HG03066 (cell line): ENCODE results near the gene TAF1C.
A peak's percentile ranks its signal among the peaks of the same experiment; 100 is the strongest.

ENCODE experiments used
- ATAC-seq: cut with Tn5 transposase; IDR thresholded peaks from one replicate; pipeline ENCODE4 v1.9.1; 2021; ENCODE audit warnings: low read depth; ENCODE audit not compliant: unreplicated experiment

TAF1C gene

DNA sequence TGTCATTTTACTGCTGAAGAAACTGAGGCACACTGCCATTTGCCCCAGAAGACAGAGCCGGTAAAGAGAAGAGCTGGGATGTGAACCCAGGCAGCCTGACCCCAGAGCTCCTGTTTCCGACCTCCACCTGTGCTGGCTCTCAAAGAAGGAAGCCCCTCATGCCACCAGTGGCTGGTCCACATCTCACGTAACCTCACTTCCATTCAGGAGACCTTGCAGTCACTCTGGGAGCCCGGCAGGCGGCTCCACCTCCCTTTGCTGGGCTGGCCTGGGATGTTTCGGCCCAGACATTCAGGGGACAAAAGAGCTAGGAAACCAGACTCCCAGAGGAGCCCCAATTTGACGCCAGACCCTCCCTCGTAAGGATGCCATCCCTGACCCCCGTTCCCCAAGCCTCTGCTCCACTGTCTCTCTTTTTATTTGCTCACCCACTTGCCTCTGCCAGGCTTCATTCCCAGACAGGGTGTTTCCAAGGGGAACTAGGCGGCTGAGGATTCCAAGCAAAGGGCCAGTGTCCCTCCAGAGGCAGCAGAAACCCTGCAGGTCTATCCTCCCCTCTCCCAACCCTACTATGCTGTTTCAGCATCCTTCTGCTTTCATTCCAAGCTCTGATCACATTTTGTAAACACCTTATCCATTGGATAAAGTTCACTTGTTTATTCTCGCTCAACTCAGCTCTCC, 2.8 kb downstream of the TAF1C start:
- no peak for ATAC-seq

DNA sequence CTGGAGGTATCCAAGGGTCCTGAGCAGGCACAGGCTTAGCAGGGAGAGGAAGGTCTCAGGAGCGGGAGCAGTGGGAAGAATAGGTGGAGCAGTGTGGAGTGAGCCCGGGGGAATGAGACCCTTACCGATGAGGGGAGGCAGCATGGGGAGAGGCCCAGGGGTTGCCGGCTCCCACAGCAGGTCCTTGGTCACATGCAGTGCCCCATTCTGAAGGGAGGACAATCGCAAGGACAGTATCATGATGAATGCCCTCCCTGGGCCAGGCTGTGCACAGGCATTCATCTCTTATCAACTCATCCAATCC, 3.3 kb downstream of the TAF1C start:
- ATAC-seq, result no peak

DNA sequence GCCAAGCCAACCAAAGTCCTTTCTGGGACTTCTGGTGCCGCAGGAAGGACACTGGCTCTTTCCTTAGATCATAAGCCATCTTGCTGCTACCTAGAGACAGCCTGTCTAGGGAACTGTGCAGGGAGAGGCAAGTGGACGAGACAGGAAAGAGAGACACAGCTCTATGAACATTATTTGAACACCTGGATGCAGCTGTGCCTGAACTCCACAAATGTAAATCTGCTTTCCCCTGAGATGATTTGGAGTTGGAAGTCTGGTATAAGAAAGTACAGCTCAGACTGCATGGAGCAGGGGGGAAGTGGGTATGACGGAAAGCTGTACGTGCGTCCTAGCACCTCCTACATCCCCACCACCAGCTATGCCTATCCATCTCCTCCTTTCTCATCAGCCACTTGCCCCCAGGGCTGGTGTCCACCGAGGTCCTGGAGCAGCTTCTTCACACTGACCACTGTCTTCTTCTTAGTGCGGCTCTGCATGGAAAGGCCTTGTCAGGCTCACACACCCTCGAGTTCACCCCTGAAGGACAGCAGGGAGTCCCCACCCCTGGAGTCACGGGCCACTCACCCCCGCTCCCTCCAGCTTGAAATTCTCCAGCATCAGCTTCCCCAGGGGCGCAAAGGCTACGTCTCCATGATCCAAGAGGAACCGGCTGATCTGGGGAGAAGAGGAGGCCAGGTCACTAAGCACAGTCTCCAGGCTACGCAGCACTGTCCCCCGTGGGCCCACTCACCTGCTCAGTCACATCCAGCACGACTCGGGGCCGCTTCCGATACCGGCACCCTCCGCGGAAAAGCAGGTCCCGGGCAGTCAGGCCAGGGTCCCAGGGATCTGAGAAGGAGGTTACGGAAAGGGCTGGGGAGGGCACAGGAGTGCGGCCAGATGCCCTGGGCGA, 3.9 kb downstream of the TAF1C start:
- no peak for ATAC-seq

DNA sequence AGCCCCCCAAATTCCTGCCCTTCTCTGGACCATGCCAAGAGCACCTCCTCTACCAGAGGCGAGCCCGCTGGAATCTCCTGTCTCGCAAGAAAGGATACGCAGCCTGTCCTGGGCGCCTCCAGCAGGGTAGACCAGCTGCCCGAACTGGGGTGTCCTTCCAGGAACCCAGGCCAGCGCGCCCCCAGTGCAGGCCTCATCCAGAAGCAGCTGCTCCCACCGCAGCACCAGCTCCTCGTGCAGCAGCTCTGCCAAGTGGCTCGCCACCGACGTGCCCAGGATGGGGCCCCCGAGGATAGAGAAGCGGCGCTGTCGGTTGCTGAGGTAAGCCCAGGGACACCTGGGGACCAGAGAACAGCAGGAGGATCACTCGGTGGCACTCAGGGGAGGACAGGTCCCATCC, 4.8 kb downstream of the TAF1C start:
- ATAC-seq, result no peak

DNA sequence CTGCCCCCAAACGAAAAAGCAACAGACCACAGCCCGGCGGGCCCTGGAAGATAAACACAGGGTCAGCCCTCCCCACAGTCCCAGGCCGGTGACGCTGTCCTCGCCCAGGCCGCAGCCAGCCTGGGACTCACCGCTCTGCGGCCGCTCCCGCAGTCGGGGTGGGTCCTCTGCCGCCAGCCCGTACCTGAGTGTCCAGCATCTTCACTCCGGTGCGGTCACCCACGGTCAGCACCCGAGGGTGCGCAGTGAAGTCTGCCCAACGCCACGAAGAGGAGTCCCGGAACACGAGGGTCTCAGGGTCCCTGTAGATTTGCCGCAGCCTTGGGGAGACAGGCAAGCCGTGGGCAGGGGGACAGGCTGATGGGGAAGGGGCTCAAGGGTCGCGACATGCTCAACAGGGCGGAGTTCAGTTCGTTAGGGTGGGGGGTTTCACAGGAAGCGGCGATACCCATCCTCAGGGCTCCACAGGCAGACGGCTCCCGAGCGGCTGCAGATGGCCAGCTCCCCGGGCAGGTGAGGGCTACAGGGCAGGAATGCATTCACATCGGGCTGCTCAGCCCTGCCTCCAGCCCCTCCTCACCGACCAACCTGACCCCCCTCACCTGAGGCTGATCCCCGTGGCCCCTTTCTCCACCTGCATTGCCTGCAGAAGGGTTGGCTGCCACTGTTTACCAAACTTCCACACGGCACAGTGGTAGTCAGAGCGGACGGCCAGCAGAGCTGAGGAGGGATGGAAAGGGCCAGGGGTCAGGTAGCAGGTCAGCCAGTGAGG, 5.5 kb downstream of the TAF1C start:
- no peak for ATAC-seq

DNA sequence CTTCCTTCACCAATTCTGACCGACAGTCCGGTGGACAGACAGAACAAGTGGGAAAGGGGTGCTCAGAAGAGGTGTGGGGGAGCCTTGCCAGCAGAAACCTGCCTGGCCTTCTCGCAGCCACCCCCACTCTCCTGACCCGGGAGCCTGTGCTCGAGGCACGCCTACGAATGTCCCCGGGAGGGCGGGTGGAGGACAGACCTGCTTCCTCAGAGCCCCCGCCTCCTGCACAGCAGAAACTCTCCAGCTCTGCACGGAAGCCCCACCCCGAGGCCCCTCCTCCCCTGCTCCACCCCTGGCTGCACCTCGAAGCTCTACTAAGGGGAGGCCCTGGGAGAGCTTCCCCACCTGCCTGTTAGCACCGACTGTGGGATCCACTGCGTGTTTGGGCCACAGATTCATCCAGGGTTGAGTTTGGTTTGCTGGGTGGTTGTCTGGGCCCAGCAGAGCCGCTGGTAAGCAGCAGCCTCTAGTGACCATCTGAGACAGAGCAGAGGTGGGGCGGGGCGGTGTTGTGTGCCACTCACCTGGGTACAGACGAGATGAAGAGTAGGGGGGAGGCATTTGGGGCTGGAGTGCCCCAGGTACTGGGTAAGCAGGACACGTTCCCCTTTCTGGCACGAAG, 6.2 kb downstream of the TAF1C start:
- ATAC-seq, result no peak

DNA sequence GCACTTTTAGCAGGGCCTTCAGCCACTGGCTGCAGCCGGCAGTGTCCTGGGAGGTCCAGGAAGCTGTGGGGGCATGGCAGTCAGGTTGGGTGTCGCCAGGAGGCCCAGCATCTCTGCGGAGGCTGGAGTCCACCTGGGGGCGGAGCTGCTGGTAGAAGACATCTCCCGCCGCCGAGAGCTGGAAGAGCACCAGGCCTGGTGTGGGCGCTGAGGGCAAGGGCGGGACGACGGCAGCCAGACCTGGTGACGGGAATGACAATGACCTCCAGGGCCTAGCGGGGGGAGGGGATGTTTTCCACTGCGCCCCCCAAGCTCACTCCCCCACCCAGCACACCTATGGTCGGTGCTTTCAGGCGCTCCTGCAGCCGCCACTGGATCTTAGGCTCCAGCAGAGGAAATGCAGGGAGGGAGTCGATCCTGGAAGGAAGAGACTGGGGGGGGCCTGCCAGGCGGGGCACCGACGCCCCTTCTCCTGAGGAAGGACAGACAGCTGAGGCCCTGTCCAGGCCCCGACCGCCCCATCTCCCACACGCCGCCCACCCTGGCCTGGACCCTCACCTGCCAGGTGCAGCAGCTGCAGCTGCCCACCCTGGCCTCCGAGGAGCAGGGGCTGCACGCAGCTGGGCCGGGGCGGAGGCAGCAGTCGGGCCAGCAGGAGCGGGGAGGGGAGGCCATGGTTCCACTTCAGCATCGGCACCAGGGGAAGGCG, 7.1 kb downstream of the TAF1C start:
- ATAC-seq, result no peak

DNA sequence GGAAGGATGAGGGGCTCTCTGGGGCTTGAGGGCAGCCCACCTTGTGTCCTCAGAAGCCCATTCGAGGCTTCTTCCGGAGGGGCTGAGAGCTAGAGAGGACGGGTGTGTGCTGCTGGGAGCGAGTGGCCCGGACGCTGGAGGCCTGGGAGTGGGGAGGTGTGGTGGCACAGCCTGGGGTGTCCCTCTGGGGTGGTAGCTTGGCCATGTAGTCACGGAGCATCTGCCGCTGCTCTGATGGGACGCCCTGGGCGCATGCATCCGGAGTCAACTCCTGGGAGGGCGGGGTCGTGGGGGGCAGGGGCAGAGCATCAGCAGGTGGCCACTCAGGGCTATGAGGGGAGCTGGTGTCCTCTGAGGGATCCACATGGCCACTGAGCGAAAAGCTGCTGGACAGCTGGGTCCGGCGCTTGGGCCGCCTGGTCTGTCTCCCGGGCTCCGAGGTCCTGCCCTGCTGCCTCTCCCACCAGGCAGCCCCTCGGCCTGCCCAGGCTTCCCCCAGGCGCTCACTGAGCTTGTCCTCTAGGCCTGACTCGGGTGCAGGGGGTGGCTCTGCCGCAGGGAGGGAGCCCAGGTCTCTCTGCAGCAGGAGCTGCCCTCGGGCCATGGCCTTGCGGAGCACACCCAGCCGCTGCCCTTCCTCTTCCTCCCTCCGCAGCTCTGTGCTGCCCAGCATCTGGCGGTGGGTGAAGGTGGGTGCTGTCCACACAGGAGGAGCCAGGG, 7.8 kb downstream of the TAF1C start:
- ATAC-seq, result no peak

DNA sequence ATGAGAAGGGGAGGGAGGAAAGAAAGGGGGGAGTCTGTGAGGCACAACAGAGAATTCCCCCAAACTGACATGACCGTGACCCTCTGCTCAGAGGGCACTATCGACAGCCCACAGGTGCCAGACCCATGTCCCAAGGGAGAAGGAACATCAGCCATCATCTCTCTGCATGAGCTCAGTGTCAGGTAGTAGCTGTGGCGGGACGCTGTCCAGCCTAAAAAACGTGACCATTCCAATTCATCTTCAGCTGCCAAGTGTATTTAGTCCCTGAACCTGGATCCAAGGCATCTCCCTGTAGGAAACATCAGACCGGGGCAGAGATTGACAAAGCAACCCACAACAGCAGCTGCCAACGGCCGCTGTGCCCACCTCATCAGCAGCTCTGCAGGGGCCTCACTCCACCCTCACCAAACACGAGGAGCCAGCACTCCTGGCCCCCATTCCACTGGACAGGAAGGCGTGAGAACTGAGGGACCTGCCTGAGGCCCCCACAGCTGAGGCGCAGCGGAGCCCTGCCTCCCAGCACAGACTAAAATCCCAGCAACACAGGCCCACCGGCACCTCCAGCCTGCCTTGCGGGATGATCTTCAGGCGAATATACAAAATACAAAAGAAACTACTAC, 8.6 kb downstream of the TAF1C start:
- ATAC-seq, result no peak

DNA sequence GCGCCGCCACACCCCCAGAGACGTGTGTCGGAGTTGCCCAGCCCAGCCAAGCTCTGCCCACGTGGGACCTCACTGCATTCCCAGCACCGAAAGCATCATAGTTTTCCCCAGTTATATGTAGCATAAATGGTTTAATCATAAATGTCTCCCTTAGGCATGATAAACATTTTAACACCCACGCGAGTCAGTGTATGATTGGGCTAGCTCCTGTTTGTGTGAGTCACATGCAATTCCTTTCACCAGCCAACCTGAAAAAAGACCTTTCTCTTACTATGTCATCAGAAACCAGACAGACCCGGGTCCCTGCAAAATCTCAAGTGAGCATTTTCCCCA, 9.2 kb downstream of the TAF1C start:
- no peak for ATAC-seq

DNA sequence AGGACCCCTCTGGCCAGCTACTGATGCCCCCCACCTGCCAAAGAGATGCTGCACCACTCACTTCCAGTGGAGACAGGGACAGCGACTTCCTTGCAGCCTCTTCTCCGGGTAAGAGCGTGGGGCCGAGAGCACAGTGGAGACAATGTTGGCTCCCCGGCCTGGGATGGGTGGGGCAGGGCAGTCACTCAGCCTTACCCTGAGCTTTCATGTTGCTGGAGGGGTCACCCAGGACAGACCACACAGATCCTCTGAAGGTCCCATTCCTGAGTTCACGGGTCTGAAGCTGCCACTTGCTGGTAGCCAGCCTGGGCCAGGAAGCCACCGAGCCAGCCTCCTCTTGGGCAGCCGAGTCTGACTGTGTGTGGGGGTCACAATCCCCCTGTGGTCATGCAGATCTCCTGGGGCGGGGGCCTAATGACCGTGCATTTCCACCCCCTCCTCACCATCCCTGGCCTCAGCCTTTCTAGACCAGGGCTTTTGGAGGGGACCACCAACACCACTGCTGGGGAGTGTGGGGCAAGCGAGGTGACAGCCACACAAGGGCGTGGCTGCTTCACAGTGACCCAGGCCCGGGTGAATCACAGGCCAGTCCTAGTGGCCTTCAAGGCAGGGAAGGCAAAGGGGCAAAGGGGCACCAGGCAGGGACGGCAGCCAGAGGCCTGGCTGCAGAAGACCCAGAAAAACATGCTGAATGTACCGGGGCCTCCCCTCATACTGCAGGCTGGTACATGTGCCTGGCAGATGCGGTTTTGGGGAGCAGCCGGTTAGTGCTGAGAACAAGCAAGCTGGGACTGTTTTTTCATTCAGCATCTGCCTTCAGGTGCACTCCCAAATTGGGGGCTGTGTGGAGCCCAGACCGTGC, 10.4 kb downstream of the TAF1C start:
- no peak for ATAC-seq

DNA sequence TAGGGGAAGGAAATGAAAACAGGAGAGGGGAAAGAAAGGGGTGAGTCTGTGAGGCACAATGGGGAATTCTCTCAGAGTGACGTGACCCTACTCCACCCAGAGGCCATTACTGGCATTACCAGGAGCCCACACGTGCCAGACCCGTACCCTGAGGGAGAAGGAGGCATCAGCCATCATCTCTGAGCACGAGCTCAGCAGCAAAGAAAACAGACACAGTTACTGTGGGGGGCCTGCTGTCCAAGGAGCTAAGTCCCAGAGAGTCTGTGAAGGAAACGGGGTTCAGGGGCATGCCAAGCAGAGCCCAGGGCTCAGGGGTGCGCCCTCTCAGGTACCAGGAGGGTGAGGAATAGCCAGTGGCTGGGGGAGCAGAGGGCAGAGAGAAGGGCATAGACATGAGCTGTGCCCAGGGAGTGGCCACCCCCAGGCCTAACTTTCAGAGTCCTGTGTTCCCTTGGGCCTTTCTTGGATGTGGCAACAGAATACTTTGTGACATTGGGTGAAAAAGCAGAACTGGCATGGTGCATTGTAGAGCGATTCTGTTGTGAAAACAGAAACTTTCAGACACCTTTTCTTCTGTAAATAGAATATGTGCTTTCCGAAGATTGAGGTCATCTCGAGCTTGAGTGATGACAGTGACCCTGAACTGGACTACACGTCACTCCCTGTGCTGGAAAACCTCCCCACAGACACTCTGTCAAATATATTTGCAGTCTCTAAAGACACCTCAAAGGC, 11.3 kb downstream of the TAF1C start:
- peak; percentile 76 for ATAC-seq

DNA sequence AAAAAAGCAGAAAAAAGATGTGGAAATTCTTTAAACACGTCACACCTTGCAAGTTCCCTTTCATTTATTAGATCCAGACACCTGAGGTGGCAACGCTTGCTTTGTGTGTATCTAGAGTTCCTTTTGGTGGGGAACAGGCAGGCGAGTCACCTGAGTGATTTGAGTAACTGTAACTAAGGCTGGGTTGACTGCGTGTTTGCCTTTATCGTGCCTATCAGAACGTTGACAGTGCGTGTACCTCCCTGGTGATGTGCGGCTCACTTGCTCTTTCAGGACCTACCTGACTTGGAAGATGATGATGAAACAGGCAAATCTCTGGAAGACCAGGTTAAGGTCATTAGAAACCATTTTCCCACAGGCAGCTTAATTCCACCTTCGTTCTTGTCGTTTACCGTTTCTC, 12.5 kb downstream of the TAF1C start:
- no peak for ATAC-seq

DNA sequence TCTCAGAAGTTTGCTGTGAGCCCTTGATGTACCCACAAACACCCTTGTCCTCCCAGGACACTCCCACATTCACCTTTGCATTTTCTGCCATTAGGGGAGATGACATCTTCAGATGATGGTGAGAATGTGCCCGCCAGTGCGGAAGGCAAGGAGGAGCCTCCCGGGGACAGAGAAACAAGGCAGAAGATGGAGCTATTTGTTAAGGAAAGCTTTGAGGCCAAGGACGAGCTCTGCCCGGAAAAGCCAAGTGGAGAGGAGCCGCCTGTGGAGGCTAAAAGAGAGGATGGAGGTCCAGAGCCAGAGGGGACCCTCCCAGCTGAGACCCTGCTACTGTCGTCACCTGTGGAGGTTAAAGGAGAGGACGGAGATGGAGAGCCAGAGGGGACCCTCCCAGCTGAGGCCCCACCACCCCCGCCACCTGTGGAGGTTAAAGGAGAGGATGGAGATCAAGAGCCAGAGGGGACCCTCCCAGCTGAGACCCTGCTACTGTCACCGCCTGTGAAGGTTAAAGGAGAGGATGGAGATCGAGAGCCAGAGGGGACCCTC, 17.0 kb downstream of the TAF1C start:
- ATAC-seq, result no peak

DNA sequence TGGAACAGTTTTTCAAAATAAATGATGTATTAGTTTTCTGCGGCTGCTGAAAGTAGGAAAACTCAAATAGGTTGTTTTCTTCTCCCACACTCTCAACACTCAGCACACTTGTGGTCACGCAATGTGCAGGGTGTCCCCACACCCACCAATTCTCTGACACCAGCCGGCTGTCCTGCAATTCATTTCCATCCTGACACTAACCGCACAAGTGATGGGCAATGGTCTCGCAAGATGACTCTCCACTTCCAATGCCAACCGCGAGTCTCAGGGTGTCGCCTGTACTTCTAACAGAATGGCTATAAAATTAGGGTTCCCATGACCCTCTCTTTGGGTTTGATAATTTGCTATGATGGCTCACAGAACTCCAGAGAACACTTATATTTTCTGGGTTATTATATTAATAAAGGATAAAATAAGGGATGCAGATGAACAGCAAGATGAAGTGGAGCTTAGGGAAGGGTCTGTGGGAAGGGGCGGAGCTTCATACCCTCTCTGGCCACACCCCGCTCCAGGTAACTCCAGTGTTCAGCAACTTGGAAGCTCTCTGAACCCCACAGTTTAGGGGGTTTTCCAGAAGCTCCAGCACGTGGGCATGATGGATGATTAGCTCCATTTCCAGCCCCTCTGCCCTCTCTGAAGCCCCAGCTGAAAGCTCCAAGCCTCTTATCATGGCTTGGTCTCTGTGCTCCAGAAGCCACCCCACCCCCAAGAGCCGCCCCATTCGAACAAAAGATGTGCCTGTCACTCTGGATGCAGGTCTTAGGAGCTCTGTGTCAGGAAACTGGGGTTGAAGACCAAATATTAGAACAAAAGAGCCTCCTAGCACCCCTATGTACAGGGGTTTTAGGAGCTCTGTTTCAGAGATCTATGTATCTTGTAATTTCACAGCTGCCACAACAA, 19.8 kb downstream of the TAF1C start:
- no peak for ATAC-seq

DNA sequence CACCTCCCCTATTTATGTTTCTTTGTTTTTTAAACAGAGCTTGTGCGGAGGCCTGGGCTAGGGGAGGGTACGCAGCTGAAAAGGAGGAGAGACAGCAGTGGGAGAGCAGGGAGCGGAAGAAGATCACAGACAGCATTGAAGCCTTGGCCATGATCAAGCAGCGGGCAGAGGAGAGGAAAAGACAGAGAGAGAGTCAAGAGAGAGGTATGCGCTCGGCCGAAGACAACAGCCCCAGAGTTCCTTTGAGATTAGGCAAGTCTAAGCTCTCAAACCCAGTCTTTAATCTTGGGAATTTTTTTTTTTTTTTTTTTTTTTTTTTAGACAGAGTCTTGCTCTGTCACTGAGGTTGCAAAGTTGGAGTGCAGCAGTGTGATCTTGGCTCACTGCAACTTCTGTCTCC, 21.1 kb downstream of the TAF1C start:
- no peak for ATAC-seq

DNA sequence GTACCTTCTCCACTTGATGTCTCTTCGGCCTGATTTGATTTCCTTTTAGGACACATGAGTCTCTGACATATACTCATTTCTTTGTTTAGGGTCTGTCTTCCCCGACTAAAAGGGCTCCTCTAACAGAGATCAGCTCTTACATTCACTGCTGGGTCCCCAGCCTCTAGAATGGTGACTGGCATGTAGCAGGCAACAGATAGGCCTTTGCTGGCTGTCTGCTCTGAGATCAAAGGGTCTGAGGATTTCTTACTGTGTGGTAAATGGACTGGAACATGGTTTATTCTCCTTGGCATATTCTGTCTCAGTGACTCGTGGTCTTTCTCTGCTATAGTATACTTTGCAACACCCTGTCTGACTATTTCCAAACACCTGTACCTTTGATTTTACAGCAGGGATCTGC, 25.1 kb downstream of the TAF1C start:
- no peak for ATAC-seq
